HFFc6 (cell line): Measurements from ENCODE around the gene IFI27. TPM values are rescaled to one million over a fixed set of nuclear protein-coding genes. Genes with fewer than 3 reads are reported as not detected.

Source experiments
- DNase-seq: peaks from one replicate; pipeline ENCODE4 v3.0.0-alpha.2; 2018
- H3K27ac Mint-ChIP-seq: 2 replicates; pipeline ENCODE4 v1.8.0; 2020; ENCODE audit warnings: mild to moderate bottlenecking, mixed read lengths
- H3K27me3 Mint-ChIP-seq: 2 replicates; pipeline ENCODE4 v1.8.0; 2021; ENCODE audit warnings: mild to moderate bottlenecking, moderate library complexity, mixed read lengths; ENCODE audit not compliant: insufficient read depth
- H3K36me3 Mint-ChIP-seq: 2 replicates; pipeline ENCODE4 v1.8.0; 2021; ENCODE audit warnings: low read depth, mixed read lengths
- H3K4me1 Mint-ChIP-seq: 2 replicates; pipeline ENCODE4 v1.8.0; 2020; ENCODE audit warnings: low read depth, mixed read lengths
- H3K4me3 Mint-ChIP-seq: 2 replicates; pipeline ENCODE4 v1.8.0; 2020; ENCODE audit warnings: mild to moderate bottlenecking, moderate library complexity, mixed read lengths
- H3K9me3 Mint-ChIP-seq: 2 replicates; pipeline ENCODE4 v1.8.0; 2020; ENCODE audit warnings: mild to moderate bottlenecking, mixed read lengths
- total RNA-seq, 6 experiments: library from RNA; stranded (reverse); fragmentation: NEBNext Ultra II Directional; extraction: Animal tissue kit (Norgen Biotek cat#: 25700); gene quantifications; 2 replicates in 1 of 6; 3 replicates in 5 of 6; pipeline ENCODE4 v1.2.3, GENCODE V29; 2021
- TF ChIP-seq, protein P1 (sequence below): fragments of 200-600 bp; sonication (generic); IDR thresholded peaks from 2 replicates; pipeline ENCODE4 v1.5.0; 2021; ENCODE audit warnings: antibody characterized with exemption, mild to moderate bottlenecking

Gene IFI27
- total RNA-seq, 6 experiments from 2014 or later = 0.29 to 0.46 TPM; not detected in 4

DNA sequence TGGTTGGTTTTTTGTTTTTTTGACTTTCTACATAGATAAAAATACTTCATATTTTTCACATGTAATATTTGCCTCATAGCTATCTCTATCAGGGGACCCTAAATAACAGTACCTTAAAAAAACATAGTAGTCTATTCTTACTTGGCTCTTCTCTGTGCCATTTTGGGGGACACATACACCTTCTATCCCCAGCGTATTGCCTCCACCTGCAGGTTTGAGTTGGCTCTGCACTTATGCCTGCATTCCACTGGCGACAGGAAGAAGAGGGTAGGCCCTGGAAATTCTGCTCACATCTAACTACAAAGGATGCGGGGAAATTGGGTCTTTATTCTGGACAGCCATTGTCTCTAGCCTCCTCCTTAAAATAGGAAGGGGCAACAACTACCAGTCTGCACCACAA is 32.7 kb downstream of the IFI27 start:
- TF ChIP-seq, protein P1, sequence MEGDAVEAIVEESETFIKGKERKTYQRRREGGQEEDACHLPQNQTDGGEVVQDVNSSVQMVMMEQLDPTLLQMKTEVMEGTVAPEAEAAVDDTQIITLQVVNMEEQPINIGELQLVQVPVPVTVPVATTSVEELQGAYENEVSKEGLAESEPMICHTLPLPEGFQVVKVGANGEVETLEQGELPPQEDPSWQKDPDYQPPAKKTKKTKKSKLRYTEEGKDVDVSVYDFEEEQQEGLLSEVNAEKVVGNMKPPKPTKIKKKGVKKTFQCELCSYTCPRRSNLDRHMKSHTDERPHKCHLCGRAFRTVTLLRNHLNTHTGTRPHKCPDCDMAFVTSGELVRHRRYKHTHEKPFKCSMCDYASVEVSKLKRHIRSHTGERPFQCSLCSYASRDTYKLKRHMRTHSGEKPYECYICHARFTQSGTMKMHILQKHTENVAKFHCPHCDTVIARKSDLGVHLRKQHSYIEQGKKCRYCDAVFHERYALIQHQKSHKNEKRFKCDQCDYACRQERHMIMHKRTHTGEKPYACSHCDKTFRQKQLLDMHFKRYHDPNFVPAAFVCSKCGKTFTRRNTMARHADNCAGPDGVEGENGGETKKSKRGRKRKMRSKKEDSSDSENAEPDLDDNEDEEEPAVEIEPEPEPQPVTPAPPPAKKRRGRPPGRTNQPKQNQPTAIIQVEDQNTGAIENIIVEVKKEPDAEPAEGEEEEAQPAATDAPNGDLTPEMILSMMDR = peak; percentile 66
- H3K27ac Mint-ChIP-seq = no peak overlapping the region
- no peaks in the 10 kb centered on the region for H3K36me3 Mint-ChIP-seq
- H3K27me3 Mint-ChIP-seq = peaks cover 4% of the 10 kb centered on the region
- no peak for DNase-seq
- no peak overlapping the region for H3K4me3 Mint-ChIP-seq
- H3K4me1 Mint-ChIP-seq = no peaks in the 10 kb centered on the region
- H3K9me3 Mint-ChIP-seq = no peaks in the 10 kb centered on the region

- Mint-ChIP-seq H3K27ac (no peak overlapping the region), H3K27me3 (peaks cover 6% of the 10 kb centered on the region), H3K4me1 (no peaks in the 10 kb centered on the region), H3K9me3 (no peaks in the 10 kb centered on the region), H3K4me3 (no peak overlapping the region), H3K36me3 (no peaks in the 10 kb centered on the region)
- TF ChIP-seq, protein P1 = no peak
- DNase-seq = no peak
Observed at GRCh38 chr14:94143711-94144110, 33.2 kb downstream of the IFI27 start.

- H3K27me3 Mint-ChIP-seq = peaks cover 6% of the 10 kb centered on the region
- H3K9me3 Mint-ChIP-seq = no peaks in the 10 kb centered on the region
- H3K4me1 Mint-ChIP-seq = no peaks in the 10 kb centered on the region
- H3K36me3 Mint-ChIP-seq = no peaks in the 10 kb centered on the region
- DNase-seq = no peak
- no peak overlapping the region for H3K27ac Mint-ChIP-seq
- TF ChIP-seq, protein P1 = no peak
- H3K4me3 Mint-ChIP-seq = no peak overlapping the region
Observed at GRCh38 chr14:94144765-94145164, 34.2 kb downstream of the IFI27 start.

GRCh38 chr14:94145902-94146527 is 35.5 kb downstream of the IFI27 start:
- Mint-ChIP-seq H3K27me3 (peaks cover 10% of the 10 kb centered on the region), H3K4me3 (no peak overlapping the region), H3K36me3 (no peaks in the 10 kb centered on the region), H3K27ac (no peak overlapping the region), H3K4me1 (no peaks in the 10 kb centered on the region), H3K9me3 (no peaks in the 10 kb centered on the region)
- no peak for DNase-seq
- TF ChIP-seq, protein P1 = no peak

DNA sequence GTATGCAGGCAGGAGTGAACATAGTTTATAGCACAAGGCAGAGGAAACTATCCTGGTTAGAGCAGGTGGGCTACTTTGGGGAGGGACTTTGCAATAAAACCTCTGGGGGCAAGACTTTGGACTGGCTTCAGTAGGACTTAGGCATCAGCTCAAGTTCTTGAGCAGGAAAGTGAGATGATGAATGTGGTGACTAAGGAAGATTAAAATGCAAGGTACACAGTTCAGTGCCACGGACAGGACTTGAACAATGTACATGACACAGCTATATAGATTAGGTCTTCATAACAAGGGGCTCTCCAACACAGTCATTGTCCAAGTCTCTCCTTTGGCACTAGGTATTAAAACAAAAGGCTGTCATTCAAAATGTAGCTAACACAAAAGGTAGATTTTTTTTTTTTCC is 42.1 kb downstream of the IFI27 start:
- no peak overlapping the region for H3K27ac Mint-ChIP-seq
- no peaks in the 10 kb centered on the region for H3K9me3 Mint-ChIP-seq
- peaks cover 35% of the 10 kb centered on the region for H3K27me3 Mint-ChIP-seq
- no peak for DNase-seq
- H3K4me1 Mint-ChIP-seq = no peaks in the 10 kb centered on the region
- TF ChIP-seq, protein P1 = no peak
- no peak overlapping the region for H3K4me3 Mint-ChIP-seq
- H3K36me3 Mint-ChIP-seq = no peaks in the 10 kb centered on the region
